NCI-H1436 (cell line): Measurements from ENCODE around the gene KRTAP15-1.

Experiments
- DNase-seq: peaks from one replicate; lab custom pipeline; 2025; lab: John Stamatoyannopoulos, UW

KRTAP15-1 gene

GRCh38 chr21:30487336-30487735 is 47.3 kb downstream of the KRTAP15-1 start, which contains the start of gene KRTAP19-2:
Gene KRTAP19-2, minus strand, starts transcription at chr21:30487436. Its CDS starts 88 bp downstream, at chr21:30487348.
- no peak for DNase-seq
